ENCODE data around the gene BLVRB.

DNA sequence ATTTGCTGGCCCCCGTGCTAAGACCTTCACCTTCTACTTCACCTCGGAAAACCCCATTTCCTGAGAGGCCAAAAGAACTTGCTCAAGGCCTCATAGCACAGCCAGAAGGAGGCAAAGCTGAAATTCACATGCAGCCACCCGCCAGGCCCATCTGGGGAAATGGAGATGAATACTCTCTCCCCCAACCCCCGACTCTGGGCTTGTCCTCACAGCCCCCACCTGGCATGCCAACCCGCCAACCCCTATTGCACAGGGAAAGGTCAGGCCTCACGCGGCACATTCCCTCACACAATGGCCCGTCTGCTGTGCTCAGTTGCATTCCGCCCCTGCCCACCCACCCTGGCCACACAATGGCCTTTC, 55.5 kb downstream of the BLVRB start:
- TF ChIP-seq POLR2A (IDR thresholded peaks at IDR 0.05), result no peak
- no peak for TF ChIP-seq POLR2AphosphoS5 (IDR thresholded peaks at IDR 0.05)

Measured in breast epithelium (tissue), 3 donors.